Osteoblast (primary cell): ENCODE measurements around the gene SLC25A26. TPM values are rescaled to one million over a fixed set of nuclear protein-coding genes. Genes with fewer than 3 reads are reported as not detected.
"Not testable (repeated sequence)": the region's sequence is repeated elsewhere in the genome, so short reads cannot be mapped to it uniquely, and the experiment has no call there.

ENCODE experiments used
- DNase-seq: peaks from one replicate; pipeline ENCODE4 v3.0.0; 2011; ENCODE audit warnings: low spot score, mixed read lengths; ENCODE audit not compliant: insufficient read length; ENCODE audit errors: missing footprints
- H2AFZ ChIP-seq: 2 replicates; pipeline ENCODE4 v1.6.0; 2011; ENCODE audit warnings: mild to moderate bottlenecking, low read length
- H3K27ac ChIP-seq: 2 replicates; pipeline ENCODE4 v1.5.1; 2011; ENCODE audit warnings: mild to moderate bottlenecking, low read depth, low read length, moderate library complexity
- H3K27me3 ChIP-seq: 2 replicates; pipeline ENCODE4 v1.6.0; 2012; ENCODE audit warnings: mild to moderate bottlenecking, control low read depth, inconsistent platforms, low read length, moderate library complexity; ENCODE audit not compliant: insufficient read depth
- H3K36me3 ChIP-seq: 2 replicates; pipeline ENCODE4 v1.5.1; 2011; ENCODE audit warnings: mild to moderate bottlenecking, low read length, control low read depth, moderate library complexity; ENCODE audit not compliant: insufficient read depth
- H3K4me1 ChIP-seq: 2 replicates; pipeline ENCODE4 v1.5.1; 2011; ENCODE audit warnings: mild to moderate bottlenecking, low read length, control low read depth, moderate library complexity; ENCODE audit not compliant: insufficient read depth
- H3K4me2 ChIP-seq: 2 replicates; pipeline ENCODE4 v1.6.0; 2011; ENCODE audit warnings: mild to moderate bottlenecking, low read length; ENCODE audit not compliant: insufficient read depth
- H3K4me3 ChIP-seq: fragments of 200-600 bp; sonication (generic); 3 replicates; pipeline ENCODE4 v1.5.1; 2012; ENCODE audit warnings: mild to moderate bottlenecking, low read length, inconsistent platforms; ENCODE audit not compliant: insufficient read depth
- H3K79me2 ChIP-seq: 2 replicates; pipeline ENCODE4 v1.6.0; 2012; ENCODE audit warnings: mild to moderate bottlenecking, low read length, control low read depth, inconsistent platforms; ENCODE audit not compliant: insufficient read depth
- H3K9me3 ChIP-seq: 2 replicates; pipeline ENCODE4 v1.5.1; 2011; ENCODE audit warnings: low read depth, low read length, control low read depth
- H4K20me1 ChIP-seq: 2 replicates; pipeline ENCODE4 v1.6.0; 2012; ENCODE audit warnings: mild to moderate bottlenecking, low read length, control low read depth; ENCODE audit not compliant: insufficient read depth
- CTCF ChIP-seq: IDR thresholded peaks from 2 replicates; pipeline ENCODE4 v1.5.1; 2011; ENCODE audit warnings: mild to moderate bottlenecking, low read depth, low read length, moderate library complexity; ENCODE audit errors: extremely low read depth
- total RNA-seq: library from RNA; depleted of rRNA; stranded (reverse); fragments of >200 nt; gene quantifications from 2 replicates; pipeline ENCODE4 v1.2.3, GENCODE V29; 2012

Gene SLC25A26
- total RNA-seq, 1 donor, result 26.1 TPM

DNA sequence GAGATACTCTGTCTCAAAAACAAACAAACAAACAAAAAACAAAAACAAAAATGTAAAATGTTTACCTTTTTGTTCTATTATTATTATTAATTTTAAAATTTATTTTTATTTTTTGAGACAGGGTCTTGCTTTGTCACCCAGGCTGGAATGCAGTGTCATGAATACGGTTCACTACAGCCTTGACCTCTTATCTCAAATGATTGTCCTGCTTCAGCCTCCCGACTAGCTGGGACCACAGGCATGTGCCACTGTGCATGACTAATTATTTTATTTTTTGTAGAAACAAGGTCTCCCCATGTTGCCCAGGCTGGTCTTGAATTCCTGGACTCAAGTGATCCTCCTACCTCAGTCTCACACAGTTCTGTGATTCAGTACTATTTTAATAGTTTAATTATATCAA lies 5.7 kb upstream of the SLC25A26 start:
- H3K36me3 ChIP-seq, result no peaks in the 10 kb centered on the region
- no peak for DNase-seq
- peaks cover under 1% of the 10 kb centered on the region for H3K4me1 ChIP-seq
- TF ChIP-seq CTCF, result no peak
- no peaks in the 10 kb centered on the region for H3K27me3 ChIP-seq
- H3K79me2 ChIP-seq, result no peaks in the 10 kb centered on the region
- H2AFZ ChIP-seq, result no peak overlapping the region
- no peak overlapping the region for H3K4me3 ChIP-seq
- no peak overlapping the region for H3K4me2 ChIP-seq
- no peaks in the 10 kb centered on the region for H4K20me1 ChIP-seq
- no peak overlapping the region for H3K27ac ChIP-seq
- no peaks in the 10 kb centered on the region for H3K9me3 ChIP-seq

DNA sequence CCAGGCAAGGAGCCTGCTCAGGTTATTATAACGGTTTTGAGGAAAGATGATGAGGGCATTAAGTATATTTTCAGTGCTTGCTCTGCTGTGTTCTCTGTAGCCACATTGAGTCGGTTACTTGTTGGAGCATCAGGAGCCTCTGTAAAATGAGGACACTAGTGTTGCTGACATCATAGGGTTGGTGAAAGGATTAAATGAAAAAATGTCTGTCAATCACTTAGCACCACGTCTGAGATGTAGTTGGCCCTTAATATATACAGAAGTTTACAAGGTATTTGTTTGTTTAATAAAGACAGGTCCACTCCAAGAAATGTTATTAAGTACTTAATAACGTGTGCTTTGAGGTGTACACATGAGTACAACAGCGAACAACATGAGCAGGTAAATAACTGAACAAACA lies 735 bp upstream of the SLC25A26 start:
- TF ChIP-seq CTCF, result no peak
- Histone ChIP-seq H3K27me3 (no peaks in the 10 kb centered on the region), H4K20me1 (no peaks in the 10 kb centered on the region), H3K27ac (no peak overlapping the region), H3K79me2 (no peaks in the 10 kb centered on the region), H3K4me2 (peak overlapping the region; percentile 95), H3K4me3 (peak overlapping the region; percentile 92), H3K4me1 (peaks cover 12% of the 10 kb centered on the region), H3K36me3 (no peaks in the 10 kb centered on the region), H2AFZ (peak overlapping the region; percentile 80), H3K9me3 (no peaks in the 10 kb centered on the region)
- no peak for DNase-seq

DNA sequence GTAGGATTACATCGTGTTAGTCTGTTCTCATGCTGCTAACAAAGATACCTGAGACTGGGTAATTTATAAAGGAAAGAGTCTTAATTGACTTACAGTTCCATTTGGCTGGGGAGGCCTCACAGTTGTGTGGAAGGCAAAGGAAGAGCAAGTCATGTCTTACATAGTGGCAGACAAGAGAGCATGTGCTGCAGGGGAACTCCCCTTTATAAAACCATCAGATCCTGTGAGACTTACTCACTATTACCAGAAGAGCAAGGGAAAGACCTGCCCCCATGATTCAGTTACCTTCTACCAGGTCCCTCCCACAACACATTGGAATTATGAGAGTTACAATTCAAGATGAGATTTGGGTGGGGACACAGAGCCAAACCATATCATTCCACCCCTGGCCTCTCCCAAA lies 3.4 kb downstream of the SLC25A26 start:
- no peaks in the 10 kb centered on the region for H3K27me3 ChIP-seq
- H4K20me1 ChIP-seq, result no peaks in the 10 kb centered on the region
- no peak for DNase-seq
- H3K4me2 ChIP-seq, result no peak overlapping the region
- no peaks in the 10 kb centered on the region for H3K36me3 ChIP-seq
- H3K79me2 ChIP-seq, result no peaks in the 10 kb centered on the region
- no peak overlapping the region for H3K27ac ChIP-seq
- H2AFZ ChIP-seq, result no peak overlapping the region
- peaks cover 12% of the 10 kb centered on the region for H3K4me1 ChIP-seq
- H3K9me3 ChIP-seq, result no peaks in the 10 kb centered on the region
- no peak for TF ChIP-seq CTCF
- no peak overlapping the region for H3K4me3 ChIP-seq

DNA sequence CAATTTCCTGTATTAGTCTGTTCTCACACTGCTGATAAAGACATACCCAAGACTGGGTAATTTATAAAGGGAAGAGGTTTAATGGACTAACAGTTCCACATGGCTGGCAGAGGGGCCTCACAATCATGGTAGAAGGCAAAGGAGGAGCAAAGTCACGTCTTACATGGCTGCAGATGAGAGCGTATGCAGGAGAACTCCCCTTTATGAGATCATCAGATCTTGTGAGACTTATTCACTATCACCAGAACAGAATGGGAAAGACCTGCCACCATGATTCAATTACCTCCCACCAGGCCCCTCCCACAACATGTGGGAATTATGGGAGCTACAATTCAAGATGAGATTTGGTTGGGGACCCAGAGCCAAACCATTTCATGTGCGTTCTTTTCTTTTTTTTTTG lies 5.3 kb downstream of the SLC25A26 start:
- H3K36me3 ChIP-seq, H2AFZ ChIP-seq, DNase-seq, H3K4me3 ChIP-seq, H3K4me2 ChIP-seq, H3K27ac ChIP-seq, H3K27me3 ChIP-seq, H3K79me2 ChIP-seq, H3K9me3 ChIP-seq, H4K20me1 ChIP-seq, H3K4me1 ChIP-seq: not testable (repeated sequence)
